Measurements from ENCODE around the gene PCNA. TPM values are rescaled to one million over a fixed set of nuclear protein-coding genes. Genes with fewer than 3 reads are reported as not detected.

Gene PCNA
- total RNA-seq, 1 experiment from 2014 or later, result 182 TPM

DNA sequence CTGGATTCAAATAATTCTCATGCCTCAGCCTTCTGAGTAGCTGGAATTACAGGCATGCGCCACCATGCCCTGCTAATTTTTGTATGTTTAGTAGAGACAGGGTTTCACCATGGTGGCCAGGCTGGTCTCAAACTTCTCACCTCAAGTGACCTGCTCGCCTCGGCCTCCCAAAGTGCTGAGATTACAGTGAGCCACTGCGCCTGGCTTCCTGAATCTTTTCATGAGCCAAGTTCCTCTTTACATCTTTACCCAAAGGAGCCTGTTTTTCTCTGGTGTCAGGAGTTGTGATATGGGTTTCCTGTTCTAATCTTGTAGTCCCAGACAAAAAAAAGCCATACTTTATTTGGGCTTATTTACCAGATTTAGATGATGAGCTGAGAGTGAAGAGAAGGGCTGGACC lies 34.4 kb downstream of the PCNA start:
- H3K4me1 ChIP-seq (ENCODE audit: control insufficient read depth, insufficient read depth, low read length), result no peaks in the 10 kb centered on the region
- no peaks in the 10 kb centered on the region for H3K36me3 ChIP-seq (ENCODE audit: control insufficient read depth, insufficient read depth, low read length)
- H3K9me3 ChIP-seq (ENCODE audit: control insufficient read depth, insufficient read depth, low read depth, low read length), result no peaks in the 10 kb centered on the region
- H3K27me3 ChIP-seq (ENCODE audit: control insufficient read depth, insufficient read depth, low read length), result no peaks in the 10 kb centered on the region
- ChIA-PET CTCF (no interaction called here), POLR2A (no interaction called here)
- in situ Hi-C loops (cut with HindIII; ENCODE audit: low pct_unique_long_range_greater_than_20kb, low sequenced_read_pairs), result no loop called here
- no peak overlapping the region for H3K4me3 ChIP-seq (ENCODE audit: low read depth in 2 of 2, low read length in 2 of 2)
- DNase-seq (ENCODE audit: low read depth, low spot score), result no peak
- intact Hi-C loops (cut with micrococcal nuclease; ENCODE audit: unreplicated experiment), result no loop called here
- no peak for ATAC-seq
- H3K27ac ChIP-seq (ENCODE audit: low read length), result no peak overlapping the region
- no peak for TF ChIP-seq SIN3A (IDR thresholded peaks at IDR 0.05; ENCODE audit: borderline replicate concordance, insufficient read depth, low read depth, low read length)
- no peak for TF ChIP-seq REST (IDR thresholded peaks at IDR 0.05; ENCODE audit: insufficient read depth in 1 of 2, low read depth in 2 of 2, low read length in 1 of 2)
- TF ChIP-seq TCF7L2 (IDR thresholded peaks at IDR 0.05; ENCODE audit: low read depth, low read length), result no peak
- no TSS peak for BruUV-seq (replicated peaks)

DNA sequence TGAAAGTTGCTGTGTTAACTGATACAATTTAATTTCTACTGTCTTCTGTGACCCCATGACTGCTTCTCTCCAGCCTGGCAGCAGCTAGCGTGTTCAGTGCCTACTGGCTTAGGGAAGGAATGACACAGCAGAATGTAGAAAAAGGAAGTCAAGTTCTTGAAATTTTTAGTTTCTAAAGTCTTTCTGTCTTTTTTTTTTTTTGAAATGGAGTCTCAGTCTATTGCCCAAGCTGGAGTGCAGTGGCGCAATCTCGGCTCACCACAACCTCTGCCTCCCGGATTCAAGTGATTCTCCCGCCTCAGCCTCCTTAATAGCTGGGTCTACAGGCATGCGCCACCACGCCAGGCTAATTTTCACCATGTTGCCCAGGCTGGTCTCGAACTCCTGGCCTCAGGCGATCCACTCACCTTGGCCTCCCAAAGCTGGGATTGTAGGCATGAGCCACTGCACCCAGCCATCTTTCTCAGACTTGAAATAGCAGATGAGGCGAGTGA lies 39.3 kb downstream of the PCNA start:
- intact Hi-C loops (cut with micrococcal nuclease; ENCODE audit: unreplicated experiment), result no loop called here
- ChIA-PET POLR2A (no interaction called here), CTCF (no interaction called here)
- H3K4me3 ChIP-seq (ENCODE audit: low read depth in 2 of 2, low read length in 2 of 2), result no peak overlapping the region
- no peaks in the 10 kb centered on the region for H3K9me3 ChIP-seq (ENCODE audit: control insufficient read depth, insufficient read depth, low read depth, low read length)
- no peak for DNase-seq (ENCODE audit: low read depth, low spot score)
- TF ChIP-seq SIN3A (IDR thresholded peaks at IDR 0.05; ENCODE audit: borderline replicate concordance, insufficient read depth, low read depth, low read length) (no peak), POLR2AphosphoS5 (IDR thresholded peaks at IDR 0.05; ENCODE audit: low read depth, low read length) (no peak), TCF7L2 (IDR thresholded peaks at IDR 0.05; ENCODE audit: low read depth, low read length) (no peak), REST (IDR thresholded peaks at IDR 0.05; ENCODE audit: insufficient read depth in 1 of 2, low read depth in 2 of 2, low read length in 1 of 2) (no peak), CTCF (IDR thresholded peaks at IDR 0.05) (no peak)
- BruUV-seq (replicated peaks), result no TSS peak
- no peak for ATAC-seq
- no peaks in the 10 kb centered on the region for H3K36me3 ChIP-seq (ENCODE audit: control insufficient read depth, insufficient read depth, low read length)
- in situ Hi-C loops (cut with HindIII; ENCODE audit: low pct_unique_long_range_greater_than_20kb, low sequenced_read_pairs), result no loop called here
- H3K27ac ChIP-seq (ENCODE audit: low read length), result no peak overlapping the region
- 0 out of 2 replicates have a peak, but pooled peaks cover 4% of the 10 kb centered on the region for H3K4me1 ChIP-seq (ENCODE audit: control insufficient read depth, insufficient read depth, low read length)
- H3K27me3 ChIP-seq (ENCODE audit: control insufficient read depth, insufficient read depth, low read length), result no peaks in the 10 kb centered on the region

Data from Panc1 (cell line).